ENCODE data around the gene SIX5.

- TF ChIP-seq NONO (IDR thresholded peaks at IDR 0.05; ENCODE audit: low read depth in 2 of 2, low read length in 1 of 2) = no peak
- no peak for TF ChIP-seq MEF2D (tag; conservative IDR thresholded peaks at IDR 0.05; ENCODE audit: low read depth)
- TF ChIP-seq JUND (IDR thresholded peaks at IDR 0.05; ENCODE audit: borderline replicate concordance, low read depth, low read length) = no peak
- no peak for TF ChIP-seq JUND (tag; IDR thresholded peaks at IDR 0.05; ENCODE audit: borderline replicate concordance, low read depth, low read length)
- TF ChIP-seq PPARD (CRISPR knock-in tag; IDR thresholded peaks at IDR 0.05) = no peak
- TF ChIP-seq NFE2L1 (tag; IDR thresholded peaks at IDR 0.05; ENCODE audit: borderline replicate concordance, low read depth) = no peak
- no peak for TF ChIP-seq EZH2 (IDR thresholded peaks at IDR 0.05; ENCODE audit: borderline replicate concordance, low read depth, low read length)
- no peak for TF ChIP-seq NFIX (CRISPR knock-in tag; IDR thresholded peaks at IDR 0.05; ENCODE audit: low read depth)
- no peak for TF ChIP-seq CTCF (IDR thresholded peaks at IDR 0.05 in 2 of 3, conservative IDR thresholded peaks at IDR 0.05 in 1 of 3; ENCODE audit: insufficient read depth in 2 of 3, low read depth in 1 of 3, low read length in 3 of 3)
- TF ChIP-seq PML (IDR thresholded peaks at IDR 0.05; ENCODE audit: low read length) = no peak
These were observed 23.4 kb downstream of the SIX5 start for GRCh38 chr19:45745606-45746005.
